Fibroblast of the aortic adventitia (primary cell): ENCODE results near the gene FCGBP. TPM values are rescaled to one million over a fixed set of nuclear protein-coding genes. Genes with fewer than 3 reads are reported as not detected.

ENCODE experiments used
- DNase-seq: peaks from one replicate; pipeline ENCODE4 v3.0.0-alpha.2; 2010; ENCODE audit warnings: low read depth
- H3K4me3 ChIP-seq: 2 replicates; pipeline ENCODE4 v1.5.1; 2011; ENCODE audit warnings: low read depth, mild to moderate bottlenecking, control low read depth, low read length, moderate library complexity
- total RNA-seq: library from RNA; depleted of rRNA; stranded (reverse); fragments of >200 nt; gene quantifications from 2 replicates; pipeline ENCODE4 v1.2.3, GENCODE V29; 2012; ENCODE audit warnings: low replicate concordance
- TF ChIP-seq, protein P1 (sequence below): IDR thresholded peaks from 2 replicates; pipeline ENCODE4 v1.5.1; 2011; ENCODE audit warnings: mild to moderate bottlenecking, low read length, control low read depth, inconsistent platforms; ENCODE audit not compliant: insufficient read depth

The FCGBP gene
- total RNA-seq, 1 donor, result under 0.01 TPM

- no peak overlapping the region for H3K4me3 ChIP-seq
- TF ChIP-seq, protein P1, sequence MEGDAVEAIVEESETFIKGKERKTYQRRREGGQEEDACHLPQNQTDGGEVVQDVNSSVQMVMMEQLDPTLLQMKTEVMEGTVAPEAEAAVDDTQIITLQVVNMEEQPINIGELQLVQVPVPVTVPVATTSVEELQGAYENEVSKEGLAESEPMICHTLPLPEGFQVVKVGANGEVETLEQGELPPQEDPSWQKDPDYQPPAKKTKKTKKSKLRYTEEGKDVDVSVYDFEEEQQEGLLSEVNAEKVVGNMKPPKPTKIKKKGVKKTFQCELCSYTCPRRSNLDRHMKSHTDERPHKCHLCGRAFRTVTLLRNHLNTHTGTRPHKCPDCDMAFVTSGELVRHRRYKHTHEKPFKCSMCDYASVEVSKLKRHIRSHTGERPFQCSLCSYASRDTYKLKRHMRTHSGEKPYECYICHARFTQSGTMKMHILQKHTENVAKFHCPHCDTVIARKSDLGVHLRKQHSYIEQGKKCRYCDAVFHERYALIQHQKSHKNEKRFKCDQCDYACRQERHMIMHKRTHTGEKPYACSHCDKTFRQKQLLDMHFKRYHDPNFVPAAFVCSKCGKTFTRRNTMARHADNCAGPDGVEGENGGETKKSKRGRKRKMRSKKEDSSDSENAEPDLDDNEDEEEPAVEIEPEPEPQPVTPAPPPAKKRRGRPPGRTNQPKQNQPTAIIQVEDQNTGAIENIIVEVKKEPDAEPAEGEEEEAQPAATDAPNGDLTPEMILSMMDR, result no peak
- no peak for DNase-seq
These were observed 6.7 kb downstream of the FCGBP start for GRCh38 chr19:39927524-39928356.

DNA sequence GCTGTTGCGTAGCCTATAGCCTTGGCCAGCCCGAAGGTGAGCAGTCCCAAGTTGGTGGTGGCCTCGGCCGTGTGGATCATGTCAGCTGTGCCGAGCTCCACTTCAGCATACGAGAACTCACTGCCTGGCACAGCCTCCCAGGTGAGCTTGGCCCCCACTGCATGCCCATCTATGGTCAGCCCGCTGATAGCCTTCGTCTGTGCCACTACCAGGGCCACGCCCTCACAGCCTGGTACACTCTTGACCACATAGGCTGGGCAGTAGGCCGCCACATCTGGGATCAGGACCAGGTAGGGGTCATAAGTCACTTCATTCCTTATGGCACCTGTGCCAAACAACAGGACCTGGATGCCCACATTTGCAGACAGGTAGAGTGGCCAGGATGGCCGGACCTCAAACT is 7.4 kb downstream of the FCGBP start:
- TF ChIP-seq, protein P1, result no peak
- no peak overlapping the region for H3K4me3 ChIP-seq
- no peak for DNase-seq

DNA sequence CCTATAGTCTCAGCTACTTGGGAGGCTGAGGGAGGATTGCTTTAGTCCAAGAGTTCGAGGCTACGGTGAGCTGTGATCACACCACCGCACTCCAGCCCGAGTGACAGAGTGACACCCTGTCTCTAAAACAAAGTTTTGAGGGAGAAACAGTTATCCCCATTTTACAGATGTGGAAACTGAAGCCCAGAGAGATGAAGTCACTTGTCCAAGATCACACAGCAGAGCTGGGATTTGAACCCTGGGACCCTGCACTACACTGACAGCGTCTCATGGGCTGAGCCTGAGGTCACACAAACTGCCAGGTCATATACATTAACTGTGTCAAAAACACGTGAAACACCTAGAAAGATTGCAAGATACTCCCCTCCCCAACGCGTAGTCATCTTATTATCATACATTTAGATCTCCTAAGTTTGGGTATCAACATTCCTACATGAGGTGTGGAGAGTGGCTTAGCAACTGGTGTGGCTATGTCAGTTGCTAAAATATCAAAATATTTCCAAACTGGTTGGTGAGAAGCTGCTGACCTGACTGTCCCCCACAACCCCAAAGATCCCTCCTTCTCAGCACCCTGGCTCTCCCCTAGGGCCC is 8.2 kb downstream of the FCGBP start:
- TF ChIP-seq, protein P1, result no peak
- no peak for DNase-seq

GRCh38 chr19:39924952-39925351 is 9.5 kb downstream of the FCGBP start:
- DNase-seq, result no peak
- H3K4me3 ChIP-seq, result no peak overlapping the region
- TF ChIP-seq, protein P1, result no peak

More for the DNA sequence above, 8.2 kb downstream of the FCGBP start:
- no peak overlapping the region for H3K4me3 ChIP-seq

- DNase-seq, result no peak
- H3K4me3 ChIP-seq, result no peak overlapping the region
- TF ChIP-seq, protein P1, result no peak
These were observed 10.0 kb downstream of the FCGBP start for GRCh38 chr19:39924389-39924788.

GRCh38 chr19:39923862-39924261 is 10.6 kb downstream of the FCGBP start:
- no peak for DNase-seq
- TF ChIP-seq, protein P1, result no peak
- H3K4me3 ChIP-seq, result no peak overlapping the region

DNA sequence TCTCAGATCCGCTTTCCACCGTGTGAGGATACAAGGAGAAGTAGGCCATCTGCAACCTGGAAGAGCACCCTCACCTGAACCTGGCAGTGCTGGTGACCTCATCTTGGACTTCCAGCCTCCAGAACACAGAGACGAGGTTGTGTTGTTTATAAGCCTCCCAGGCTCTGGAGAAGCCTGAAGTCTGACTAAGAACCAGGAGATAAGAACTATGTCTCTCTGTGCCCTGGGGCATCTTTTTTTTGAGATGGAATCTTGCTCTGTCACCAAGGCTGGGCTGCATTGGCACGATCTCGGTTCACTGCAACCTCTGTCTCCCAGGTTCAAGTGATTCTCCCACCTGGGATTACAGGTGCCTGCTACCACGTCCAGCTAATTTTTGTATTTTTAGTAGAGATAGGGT is 14.5 kb downstream of the FCGBP start:
- DNase-seq, result no peak
- H3K4me3 ChIP-seq, result no peak overlapping the region
- TF ChIP-seq, protein P1, result no peak
